Lower lobe of right lung (tissue), 2 donors: ENCODE results near the gene H3-3A. TPM values are rescaled to one million over a fixed set of nuclear protein-coding genes. Genes with fewer than 3 reads are reported as not detected.

Experiments used
- ATAC-seq, 2 donors: fragments of 200-7000 bp; cut with Tn5 transposase; one replicate each; pipeline ENCODE4 v1.9.1; 2020 to 2022; ENCODE audit warnings: mild to moderate bottlenecking in 2 of 2, moderate library complexity in 2 of 2
- DNase-seq: peaks from one replicate; pipeline ENCODE4 v3.0.0-alpha.2; 2020
- H3K27ac ChIP-seq: fragments of 200-600 bp; one replicate; pipeline ENCODE4 v1.8.0; 2022
- H3K27me3 ChIP-seq: fragments of 200-600 bp; one replicate; pipeline ENCODE4 v1.8.0; 2022; ENCODE audit warnings: low read depth
- H3K36me3 ChIP-seq: fragments of 200-600 bp; one replicate; pipeline ENCODE4 v1.8.0; 2022; ENCODE audit warnings: mild to moderate bottlenecking
- H3K4me1 ChIP-seq: fragments of 200-600 bp; one replicate; pipeline ENCODE4 v1.8.0; 2022
- H3K4me3 ChIP-seq: fragments of 200-600 bp; one replicate; pipeline ENCODE4 v1.8.0; 2022; ENCODE audit warnings: mild to moderate bottlenecking
- H3K9me3 ChIP-seq: fragments of 200-600 bp; one replicate; pipeline ENCODE4 v1.8.0; 2022
- intact Hi-C: fragments of 100-400 bp; cut with DNase I; formaldehyde crosslinking; loops from one replicate; pipeline ENCODE4 v1.11.0; 2022
- total RNA-seq: library from RNA; stranded (reverse); fragmentation: NEBNext Ultra II Directional; extraction: Animal tissue kit (Norgen Biotek cat#: 25700); gene quantifications from one replicate; pipeline ENCODE4 v1.2.1, GENCODE V29; 2021
- TF ChIP-seq, protein P1 (sequence below): fragments of 200-600 bp; IDR thresholded peaks from one replicate; pipeline ENCODE4 v1.8.0; 2022; ENCODE audit warnings: antibody characterized with exemption, mild to moderate bottlenecking
- donor health status: DM: no; HTN: yes; CAD: no; lungs with severe emphysema.

H3-3A gene
- total RNA-seq, 1 donor from 2014 or later, result 504 TPM

DNA sequence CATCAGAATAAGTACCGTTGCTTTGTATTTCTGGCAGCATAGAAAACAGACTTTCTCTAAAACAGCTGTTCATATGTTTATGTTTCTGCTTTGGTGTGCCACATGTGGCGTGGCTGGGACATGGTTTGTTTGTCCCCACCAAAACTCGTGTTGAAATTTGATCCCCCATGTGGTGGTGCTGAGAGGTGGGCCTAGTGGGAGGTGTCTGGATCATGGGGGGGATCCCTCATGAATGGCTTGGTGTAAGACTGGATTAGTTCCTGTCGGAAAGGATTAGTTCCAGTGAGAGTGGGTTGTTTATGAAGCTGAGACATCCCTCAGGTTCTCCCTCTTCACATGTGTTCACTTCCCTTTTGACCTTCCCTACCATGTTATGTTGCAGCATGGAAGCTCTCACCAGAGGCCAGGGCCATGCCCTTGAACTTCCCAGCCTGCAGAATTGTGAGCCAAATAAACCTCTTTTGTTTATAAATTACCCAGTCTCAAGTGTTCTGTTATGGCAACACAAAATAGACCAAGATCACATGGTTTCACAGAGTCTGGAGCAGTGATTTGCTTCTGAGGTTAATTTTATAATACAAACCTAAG lies 17.9 kb upstream of the H3-3A start:
- intact Hi-C loops, result no loop called here
- Histone ChIP-seq H3K36me3 (no peaks in the 10 kb centered on the region), H3K9me3 (no peaks in the 10 kb centered on the region), H3K4me3 (no peak overlapping the region), H3K27ac (no peak overlapping the region), H3K27me3 (no peaks in the 10 kb centered on the region), H3K4me1 (peaks cover 9% of the 10 kb centered on the region)
- TF ChIP-seq, protein P1, sequence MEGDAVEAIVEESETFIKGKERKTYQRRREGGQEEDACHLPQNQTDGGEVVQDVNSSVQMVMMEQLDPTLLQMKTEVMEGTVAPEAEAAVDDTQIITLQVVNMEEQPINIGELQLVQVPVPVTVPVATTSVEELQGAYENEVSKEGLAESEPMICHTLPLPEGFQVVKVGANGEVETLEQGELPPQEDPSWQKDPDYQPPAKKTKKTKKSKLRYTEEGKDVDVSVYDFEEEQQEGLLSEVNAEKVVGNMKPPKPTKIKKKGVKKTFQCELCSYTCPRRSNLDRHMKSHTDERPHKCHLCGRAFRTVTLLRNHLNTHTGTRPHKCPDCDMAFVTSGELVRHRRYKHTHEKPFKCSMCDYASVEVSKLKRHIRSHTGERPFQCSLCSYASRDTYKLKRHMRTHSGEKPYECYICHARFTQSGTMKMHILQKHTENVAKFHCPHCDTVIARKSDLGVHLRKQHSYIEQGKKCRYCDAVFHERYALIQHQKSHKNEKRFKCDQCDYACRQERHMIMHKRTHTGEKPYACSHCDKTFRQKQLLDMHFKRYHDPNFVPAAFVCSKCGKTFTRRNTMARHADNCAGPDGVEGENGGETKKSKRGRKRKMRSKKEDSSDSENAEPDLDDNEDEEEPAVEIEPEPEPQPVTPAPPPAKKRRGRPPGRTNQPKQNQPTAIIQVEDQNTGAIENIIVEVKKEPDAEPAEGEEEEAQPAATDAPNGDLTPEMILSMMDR, result no peak
- DNase-seq (no peak), ATAC-seq (no peak)

DNA sequence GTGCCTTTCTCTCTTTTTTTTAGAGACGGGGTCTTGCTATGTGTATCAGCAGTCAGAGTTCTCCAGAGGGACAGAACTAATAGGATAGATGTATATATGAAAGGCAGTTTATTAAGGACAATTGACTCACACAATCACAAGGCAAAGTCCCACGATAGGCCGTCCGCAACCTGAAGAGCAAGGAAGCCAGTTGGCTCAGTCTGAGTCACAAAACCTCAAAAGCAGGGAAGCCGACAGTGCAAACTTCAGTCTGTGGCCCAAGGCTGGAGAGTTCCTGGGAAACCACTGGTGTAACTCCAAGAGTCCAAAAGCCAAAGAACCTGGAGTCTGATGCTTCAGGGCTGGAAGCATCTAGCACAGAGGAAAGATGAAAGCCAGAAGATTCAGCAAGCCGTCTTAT lies 16.3 kb upstream of the H3-3A start:
- peaks cover 9% of the 10 kb centered on the region for H3K4me1 ChIP-seq
- DNase-seq (no peak), ATAC-seq (no peak)
- H3K36me3 ChIP-seq, result no peaks in the 10 kb centered on the region
- no peak overlapping the region for H3K27ac ChIP-seq
- TF ChIP-seq, protein P1, result no peak
- no peaks in the 10 kb centered on the region for H3K9me3 ChIP-seq
- intact Hi-C loops, result no loop called here
- H3K4me3 ChIP-seq, result no peak overlapping the region
- no peaks in the 10 kb centered on the region for H3K27me3 ChIP-seq

DNA sequence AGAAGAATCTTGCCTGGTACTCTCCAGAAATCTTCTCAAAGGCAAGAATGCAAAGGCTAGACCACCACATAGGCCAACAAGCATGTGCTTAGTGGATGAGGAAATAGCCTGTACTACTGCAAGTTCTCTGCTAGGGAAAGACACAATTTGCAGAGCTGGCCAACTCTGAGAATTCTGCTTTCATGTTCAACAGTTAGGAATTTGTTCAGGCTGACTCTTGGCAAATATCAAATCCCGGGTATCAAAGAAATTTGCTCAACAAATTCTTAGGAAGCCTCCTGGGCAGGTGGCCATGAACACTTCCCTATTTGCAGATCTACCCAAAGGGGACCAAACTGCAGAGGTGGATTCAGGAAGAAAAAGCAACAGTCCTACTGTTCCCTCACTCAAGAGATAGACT lies 15.0 kb upstream of the H3-3A start:
- intact Hi-C loops, result no loop called here
- no peaks in the 10 kb centered on the region for H3K27me3 ChIP-seq
- H3K4me3 ChIP-seq, result no peak overlapping the region
- H3K27ac ChIP-seq, result no peak overlapping the region
- no peaks in the 10 kb centered on the region for H3K9me3 ChIP-seq
- no peaks in the 10 kb centered on the region for H3K36me3 ChIP-seq
- TF ChIP-seq, protein P1, result no peak
- DNase-seq, result no peak
- ATAC-seq, result no peak
- H3K4me1 ChIP-seq, result peaks cover 9% of the 10 kb centered on the region

DNA sequence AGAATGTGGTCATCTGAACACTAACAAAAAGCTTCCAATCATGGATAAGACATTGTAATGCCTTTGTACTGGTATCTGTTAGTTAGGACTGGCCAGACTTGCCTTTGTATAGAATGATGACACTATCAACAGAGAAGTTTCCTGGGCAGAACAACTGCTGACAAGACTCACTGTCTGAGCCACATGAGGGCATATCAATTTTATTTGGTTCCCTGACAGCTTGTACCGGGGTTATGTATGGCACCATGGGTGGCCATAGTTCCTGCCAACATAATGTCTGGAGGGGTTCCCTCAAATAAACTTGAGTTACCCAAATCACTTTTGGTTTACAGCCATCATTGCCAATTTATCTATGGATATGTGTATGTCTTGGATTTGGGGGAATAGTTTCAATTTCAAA lies 13.6 kb upstream of the H3-3A start:
- DNase-seq (no peak), ATAC-seq (no peak)
- Histone ChIP-seq H3K27ac (no peak overlapping the region), H3K27me3 (no peaks in the 10 kb centered on the region), H3K4me1 (peaks cover 9% of the 10 kb centered on the region), H3K9me3 (no peaks in the 10 kb centered on the region), H3K4me3 (no peak overlapping the region), H3K36me3 (no peaks in the 10 kb centered on the region)
- TF ChIP-seq, protein P1, result no peak
- intact Hi-C loops, result no loop called here

DNA sequence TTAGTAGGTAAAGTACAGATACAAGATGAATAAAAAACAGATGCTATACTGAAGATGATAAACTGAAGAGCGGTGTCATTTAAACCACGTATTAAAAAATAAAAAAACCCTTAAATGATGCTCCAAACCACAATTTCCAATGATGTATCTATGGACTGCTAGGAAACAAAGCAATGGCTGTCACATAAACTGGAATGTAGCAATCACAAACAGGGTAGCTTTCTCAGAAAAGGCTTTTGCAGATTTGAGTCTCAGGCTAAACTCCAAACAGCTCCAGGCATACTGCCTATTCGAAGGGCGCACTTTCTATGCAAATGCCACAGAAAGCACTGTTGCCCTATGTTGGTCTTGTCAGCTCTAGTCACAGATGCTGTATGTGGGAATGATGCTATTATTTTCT lies 12.4 kb upstream of the H3-3A start:
- Histone ChIP-seq H3K27ac (no peak overlapping the region), H3K9me3 (no peaks in the 10 kb centered on the region), H3K36me3 (peaks cover 3% of the 10 kb centered on the region), H3K4me1 (peaks cover 9% of the 10 kb centered on the region), H3K27me3 (no peaks in the 10 kb centered on the region), H3K4me3 (no peak overlapping the region)
- TF ChIP-seq, protein P1, result no peak
- intact Hi-C loops, result no loop called here
- ATAC-seq (no peak), DNase-seq (no peak)

DNA sequence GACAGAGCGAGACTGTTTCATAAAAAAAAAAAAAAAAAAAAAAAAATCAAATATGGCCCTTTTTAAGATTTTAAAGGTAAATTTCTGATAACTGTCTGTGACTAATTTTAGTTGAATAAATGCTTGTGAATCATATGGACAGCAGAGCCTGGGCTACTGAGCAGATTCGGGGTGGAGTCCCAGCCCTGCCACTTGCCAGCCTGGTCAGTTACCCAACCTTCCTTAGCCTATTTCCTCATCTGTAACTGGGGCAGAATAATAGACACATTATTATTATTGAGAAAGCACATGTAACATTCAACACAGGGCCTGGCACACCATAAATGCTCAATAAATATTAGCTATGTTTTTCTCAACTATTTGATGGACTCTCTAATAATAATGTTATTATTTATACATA lies 11.2 kb upstream of the H3-3A start:
- ATAC-seq, result peak; percentile 57 to 70
- DNase-seq, result no peak
- intact Hi-C loops, result no loop called here
- peaks cover 13% of the 10 kb centered on the region for H3K36me3 ChIP-seq
- H3K9me3 ChIP-seq, result no peaks in the 10 kb centered on the region
- no peak overlapping the region for H3K4me3 ChIP-seq
- H3K27me3 ChIP-seq, result no peaks in the 10 kb centered on the region
- no peak overlapping the region for H3K27ac ChIP-seq
- H3K4me1 ChIP-seq, result peaks cover 9% of the 10 kb centered on the region
- TF ChIP-seq, protein P1, result no peak
